H7 (cell line): ENCODE data around the gene PPP1R2. TPM values are rescaled to one million over a fixed set of nuclear protein-coding genes. Genes with fewer than 3 reads are reported as not detected.
"Not testable (repeated sequence)": the region's sequence is repeated elsewhere in the genome, so short reads cannot be mapped to it uniquely, and the experiment has no call there.

Source experiments
- DNase-seq: peaks from one replicate; pipeline ENCODE4 v3.0.0; 2012
- H3K27me3 ChIP-seq: 2 replicates; pipeline ENCODE4 v1.6.0; 2011; ENCODE audit warnings: mild to moderate bottlenecking, low read length; ENCODE audit not compliant: control insufficient read depth, insufficient read depth
- H3K36me3 ChIP-seq: replicated peaks from 2 replicates; pipeline ENCODE4 v1.5.1; 2011; ENCODE audit warnings: low read length; ENCODE audit not compliant: control insufficient read depth, insufficient read depth
- H3K4me3 ChIP-seq: 2 replicates; pipeline ENCODE4 v1.5.1; 2011; ENCODE audit warnings: low read depth, mild to moderate bottlenecking, control low read depth, low read length, moderate library complexity; ENCODE audit not compliant: insufficient read depth
- total RNA-seq: library from RNA; depleted of rRNA; stranded (reverse); fragments of >200 nt; shearing (Covaris generic); gene quantifications from 2 replicates; pipeline ENCODE4 v1.2.3, GENCODE V29; 2014; rRNA removed

PPP1R2 gene
- total RNA-seq, result 76.4 and 121 TPM in 2 replicates

- DNase-seq, result peak; percentile 98
- Histone ChIP-seq H3K36me3 (no peaks in the 10 kb centered on the region), H3K4me3 (peak within 1 kb of the TSS; percentile 93)
Observed at GRCh38 chr3:195542698-195543499, at the start of gene PPP1R2. Gene PPP1R2 (minus strand): TSS chr3:195543325. CDS start chr3:195543025, 300 bp downstream.

GRCh38 chr3:195591852-195592251 lies 48.7 kb upstream of the PPP1R2 start:
- Histone ChIP-seq H3K36me3 (no peaks in the 10 kb centered on the region), H3K4me3 (no peak overlapping the region), H3K27me3 (no peaks in the 10 kb centered on the region)
- DNase-seq, result no peak

More at GRCh38 chr3:195542698-195543499, at the start of gene PPP1R2:
- peaks cover 13% of the 10 kb centered on the region for H3K27me3 ChIP-seq

DNA sequence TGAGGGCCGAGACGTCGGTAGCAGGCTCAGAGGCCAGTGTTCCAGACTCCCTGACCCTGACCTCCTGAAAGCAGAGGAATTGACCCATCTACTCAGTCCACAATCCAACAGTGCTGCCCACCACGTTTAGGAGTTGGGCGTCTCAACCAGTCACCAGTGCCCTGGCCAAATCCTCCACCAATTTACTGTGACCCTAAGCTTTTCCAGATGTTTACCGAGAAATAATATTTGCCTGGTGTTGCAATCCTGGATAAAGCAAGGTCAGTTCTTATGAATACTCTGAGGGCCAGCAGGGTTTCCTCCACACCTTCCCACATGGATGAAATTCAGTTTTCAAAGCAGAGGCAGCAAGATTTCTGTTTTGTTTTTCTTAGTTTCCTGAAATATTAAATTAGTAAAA lies 48.1 kb upstream of the PPP1R2 start:
- DNase-seq, result no peak
- no peak overlapping the region for H3K4me3 ChIP-seq
- no peaks in the 10 kb centered on the region for H3K27me3 ChIP-seq
- no peaks in the 10 kb centered on the region for H3K36me3 ChIP-seq

DNA sequence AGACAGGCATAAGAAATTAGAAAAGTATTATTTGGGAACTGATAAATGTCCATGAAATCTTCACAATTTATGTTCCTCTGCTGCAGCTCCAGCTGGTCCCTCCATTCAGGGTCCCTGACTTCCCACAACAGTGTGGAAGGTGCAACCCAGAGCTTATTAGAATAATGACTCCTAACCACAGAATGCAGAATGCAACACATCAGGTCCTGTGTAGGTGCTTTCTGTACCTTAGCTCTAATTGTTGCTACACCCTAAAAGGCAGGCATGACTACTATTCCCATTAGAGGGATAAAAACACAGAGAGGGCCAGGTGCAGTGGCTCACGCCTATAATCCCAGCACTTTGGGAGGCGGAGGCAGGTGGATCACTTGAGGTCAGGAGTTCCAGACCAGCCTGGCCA lies 47.3 kb upstream of the PPP1R2 start:
- DNase-seq, H3K36me3 ChIP-seq: not testable (repeated sequence)

DNA sequence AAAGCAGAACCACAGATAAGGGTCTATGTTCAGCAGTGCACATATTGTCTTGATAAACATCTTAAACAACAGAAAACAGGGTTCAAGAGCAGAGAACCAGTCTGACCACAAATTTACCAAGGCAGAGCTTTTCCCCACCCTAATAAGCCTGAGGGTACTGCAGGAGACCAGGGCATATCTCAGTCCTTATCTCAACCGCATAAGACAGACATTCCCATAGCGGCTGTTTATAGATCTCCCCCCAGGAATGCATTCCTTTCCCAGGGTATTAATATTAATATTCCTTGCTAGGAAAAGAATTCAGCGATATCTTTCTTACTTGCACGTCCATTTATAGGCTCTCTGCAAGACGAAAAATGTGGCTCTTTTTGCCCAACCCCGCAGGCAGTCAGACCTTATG lies 46.7 kb upstream of the PPP1R2 start:
- H3K27me3 ChIP-seq, H3K4me3 ChIP-seq: not testable (repeated sequence)

More for the DNA sequence above, 47.3 kb upstream of the PPP1R2 start:
- H3K27me3 ChIP-seq, H3K4me3 ChIP-seq: not testable (repeated sequence)

GRCh38 chr3:195587824-195588223 lies 44.7 kb upstream of the PPP1R2 start:
- Histone ChIP-seq H3K36me3 (no peaks in the 10 kb centered on the region), H3K27me3 (no peaks in the 10 kb centered on the region)
- no peak for DNase-seq

More for the DNA sequence above, 46.7 kb upstream of the PPP1R2 start:
- H3K36me3 ChIP-seq, DNase-seq: not testable (repeated sequence)

GRCh38 chr3:195587406-195587805 lies 44.3 kb upstream of the PPP1R2 start:
- DNase-seq, result no peak
- Histone ChIP-seq H3K36me3 (no peaks in the 10 kb centered on the region), H3K4me3 (no peak overlapping the region), H3K27me3 (no peaks in the 10 kb centered on the region)

More at GRCh38 chr3:195587824-195588223, 44.7 kb upstream of the PPP1R2 start:
- no peak overlapping the region for H3K4me3 ChIP-seq

DNA sequence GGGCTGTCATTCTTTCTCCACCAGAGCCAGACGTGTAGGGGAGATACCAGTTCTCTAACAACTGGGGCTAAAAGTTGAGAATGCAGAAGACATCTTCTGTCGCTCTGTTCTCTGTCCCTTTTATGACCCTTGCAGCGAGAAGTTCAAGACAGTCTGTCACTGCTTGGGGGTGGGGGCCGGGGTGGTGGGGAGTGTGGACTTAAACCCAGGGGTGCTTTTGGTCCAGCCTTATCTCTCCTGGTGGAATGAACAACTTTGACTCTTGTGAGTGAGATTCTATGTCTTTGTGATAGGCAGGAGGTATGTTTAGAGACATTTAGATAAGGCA lies 41.4 kb upstream of the PPP1R2 start:
- H3K4me3 ChIP-seq, result no peak overlapping the region
- H3K36me3 ChIP-seq, result no peaks in the 10 kb centered on the region
- H3K27me3 ChIP-seq, result no peaks in the 10 kb centered on the region
- DNase-seq, result no peak

DNA sequence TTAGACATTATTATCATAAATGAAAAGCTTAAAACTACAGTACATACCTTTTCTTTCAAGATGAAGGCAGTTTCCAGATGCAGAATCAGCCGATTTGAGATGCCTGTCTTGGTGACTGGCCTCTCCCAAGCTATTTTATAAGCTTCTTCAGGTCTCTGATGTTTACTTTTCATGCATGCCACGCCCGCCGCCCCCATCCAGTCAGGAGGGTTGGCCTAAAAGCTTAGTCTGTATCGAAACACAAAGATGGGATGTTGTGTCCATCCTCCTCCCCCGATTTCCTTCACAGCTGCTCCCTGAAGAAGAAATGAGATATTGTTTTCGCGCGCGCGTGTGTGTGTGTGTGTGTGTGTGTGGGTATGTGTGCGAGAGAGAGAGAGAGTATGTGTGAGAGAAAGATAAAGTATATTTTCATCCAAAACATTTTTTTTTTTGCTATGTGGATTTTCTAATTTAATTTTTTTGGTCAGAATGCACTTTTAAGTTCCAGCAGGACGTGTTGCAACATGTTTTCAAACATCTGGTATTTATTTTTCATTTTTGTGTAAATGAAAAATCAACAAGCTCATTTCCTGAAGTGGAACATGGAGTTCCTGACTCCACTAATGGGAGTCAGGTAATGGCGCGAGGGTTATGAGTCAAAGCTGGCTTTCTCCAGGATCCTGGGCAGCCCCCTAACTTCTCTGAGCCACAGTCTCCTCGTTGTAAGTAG lies 40.9 kb upstream of the PPP1R2 start, which contains the start of gene APOD:
Gene APOD (minus strand): TSS at position 110 of the 712 bp plus-strand sequence. CDS start 4,479 bp downstream, outside the sequence.
- Histone ChIP-seq H3K27me3 (no peaks in the 10 kb centered on the region), H3K4me3 (no peak within 1 kb of the TSS), H3K36me3 (no peaks in the 10 kb centered on the region)
- DNase-seq, result no peak

DNA sequence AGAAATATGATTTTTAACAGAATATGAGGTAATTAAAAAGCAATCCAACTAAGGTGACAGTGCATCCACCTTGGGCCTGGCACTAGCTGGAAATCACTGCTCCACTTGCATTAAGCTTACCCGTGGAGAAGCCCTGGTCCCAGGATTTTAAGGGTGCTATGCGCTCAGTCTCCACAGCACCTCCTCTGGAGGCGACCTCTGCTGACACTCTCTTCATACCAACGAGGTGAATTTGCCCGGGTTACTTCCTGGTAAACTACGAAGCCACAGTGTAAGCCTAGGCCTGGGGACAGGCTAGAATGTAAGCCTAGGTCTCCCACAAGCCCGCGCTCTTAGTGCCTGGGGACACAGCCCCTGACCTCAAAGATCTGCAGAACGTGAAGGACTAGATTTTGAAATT lies 39.8 kb upstream of the PPP1R2 start:
- H3K4me3 ChIP-seq, result no peak overlapping the region
- no peaks in the 10 kb centered on the region for H3K27me3 ChIP-seq
- peak; percentile 73 for DNase-seq
- H3K36me3 ChIP-seq, result no peaks in the 10 kb centered on the region

DNA sequence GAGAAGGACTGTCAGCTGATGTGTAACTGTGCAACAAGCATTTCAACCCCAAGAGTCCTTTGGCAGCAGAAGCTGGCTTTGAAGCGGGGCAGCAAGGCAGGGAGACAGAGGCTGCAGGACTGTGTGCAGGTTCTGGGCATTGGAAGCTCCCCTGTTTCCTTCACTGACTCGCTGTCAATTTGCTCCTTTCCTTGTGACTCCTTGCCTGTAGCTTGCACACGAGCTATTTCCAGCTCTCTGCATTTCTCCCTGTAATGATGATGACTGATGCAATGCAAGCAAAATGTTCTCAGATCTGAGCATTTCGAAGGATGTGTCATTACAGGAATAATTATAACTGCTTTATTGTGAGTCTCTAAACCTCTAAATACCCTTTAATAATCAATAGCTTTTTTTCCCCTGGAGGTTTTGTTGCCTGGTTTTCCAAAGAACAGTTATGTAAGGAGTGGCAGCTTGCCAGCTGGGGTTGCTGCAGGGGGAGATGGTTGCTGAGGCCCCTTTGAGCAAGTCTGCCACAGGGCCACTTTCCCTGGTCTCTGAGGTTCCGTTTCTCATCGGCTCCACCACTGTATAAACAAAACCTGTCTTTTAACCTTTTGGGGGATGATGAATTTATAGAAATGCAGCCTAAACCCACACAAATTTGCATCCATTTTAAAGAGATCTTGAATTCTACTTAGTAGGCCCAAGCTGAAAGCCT lies 37.8 kb upstream of the PPP1R2 start:
- no peaks in the 10 kb centered on the region for H3K36me3 ChIP-seq
- no peaks in the 10 kb centered on the region for H3K27me3 ChIP-seq
- DNase-seq, result no peak
- no peak overlapping the region for H3K4me3 ChIP-seq

DNA sequence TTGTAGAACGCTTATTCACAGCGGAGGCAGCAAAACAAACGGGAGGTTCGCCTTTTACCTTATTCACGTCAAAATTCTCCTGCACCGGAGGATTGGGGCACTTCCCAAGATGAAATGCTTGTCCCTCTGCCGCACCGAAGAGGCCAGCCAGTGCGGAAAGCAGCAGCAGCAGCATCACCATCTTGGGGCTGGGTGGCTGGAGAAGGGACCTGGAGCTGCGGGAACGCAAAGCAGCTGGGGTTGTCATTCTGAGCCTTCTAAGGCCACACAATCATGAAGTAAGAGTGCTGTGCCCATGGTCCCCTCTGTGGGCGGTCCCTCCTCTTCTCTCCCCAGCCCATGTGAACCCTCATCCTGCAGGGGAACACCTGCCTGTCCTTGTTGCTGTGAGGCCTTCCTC lies 36.2 kb upstream of the PPP1R2 start:
- Histone ChIP-seq H3K36me3 (no peaks in the 10 kb centered on the region), H3K4me3 (no peak overlapping the region), H3K27me3 (no peaks in the 10 kb centered on the region)
- DNase-seq, result no peak

DNA sequence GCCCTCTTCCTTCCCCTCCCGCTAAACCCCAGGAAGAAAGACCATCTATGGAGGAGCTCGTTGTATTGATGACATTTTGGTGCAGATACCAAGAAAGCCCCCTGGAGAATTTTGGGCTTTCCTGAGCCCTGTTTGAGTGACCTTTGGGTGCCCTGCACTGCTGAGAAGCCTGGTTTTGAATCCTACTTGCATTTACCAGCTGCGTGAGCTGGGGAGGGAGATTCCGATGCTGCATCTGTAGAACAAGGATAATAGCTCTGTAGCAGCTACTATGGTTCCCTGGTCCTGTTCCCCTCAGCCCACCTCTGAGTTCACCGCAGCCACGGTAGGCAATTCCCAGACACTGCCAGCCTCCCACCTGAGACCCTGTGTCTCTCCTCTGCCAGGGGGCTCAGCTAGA lies 35.4 kb upstream of the PPP1R2 start:
- H3K36me3 ChIP-seq, result no peaks in the 10 kb centered on the region
- H3K27me3 ChIP-seq, result no peaks in the 10 kb centered on the region
- DNase-seq, result no peak
- no peak overlapping the region for H3K4me3 ChIP-seq

GRCh38 chr3:195577645-195578177 lies 34.6 kb upstream of the PPP1R2 start:
- Histone ChIP-seq H3K27me3 (no peaks in the 10 kb centered on the region), H3K36me3 (no peaks in the 10 kb centered on the region), H3K4me3 (no peak overlapping the region)
- no peak for DNase-seq
